H1 (cell line): ENCODE measurements around the gene GSTA1. TPM values are rescaled to one million over a fixed set of nuclear protein-coding genes. Genes with fewer than 3 reads are reported as not detected.

Experiments
- CTCF ChIA-PET: fragments of 300-600 bp; sonication (Branson Sonifier 250); formaldehyde crosslinking; loops from one replicate; lab custom pipeline; 2021; ENCODE audit not compliant: partially characterized antibody; lab: Charles Lee
- POLR2A ChIA-PET: fragments of 300-600 bp; sonication (Branson Sonifier 250); formaldehyde crosslinking; loops from one replicate; lab custom pipeline; 2021; ENCODE audit warnings: inconsistent platforms; ENCODE audit not compliant: partially characterized antibody; lab: Charles Lee
- DNase-seq, 2 experiments: peaks; one replicate each; pipeline versions ENCODE4 v3.0.0 to v3.0.0-alpha.2; 2010 to 2022; ENCODE audit warnings: low spot score in 2 of 2, low read depth in 1 of 2, mixed read lengths in 1 of 2
- FAIRE-seq: peaks from 2 replicates; lab custom pipeline; 2011; peaks lifted over from hg19 to GRCh38; lab: Jason Lieb, UNC
- H2AFZ ChIP-seq: 2 replicates; pipeline ENCODE4 v1.8.1; 2012; ENCODE audit warnings: low read length, inconsistent platforms
- H2AK5ac ChIP-seq: 2 replicates; pipeline ENCODE4 v1.6.1; 2013; ENCODE audit warnings: low read depth, low read length
- H2BK120ac ChIP-seq: replicated peaks from 2 replicates; pipeline ENCODE3; 2013; ENCODE audit warnings: low read depth, low read length, inconsistent platforms
- H2BK12ac ChIP-seq: 2 replicates; pipeline ENCODE4 v1.6.1; 2013; ENCODE audit warnings: low read depth, low read length
- H2BK15ac ChIP-seq: 2 replicates; pipeline ENCODE4 v1.6.1; 2013; ENCODE audit warnings: low read length
- H2BK20ac ChIP-seq: 2 replicates; pipeline ENCODE4 v1.6.1; 2013; ENCODE audit warnings: low read length
- H2BK5ac ChIP-seq: 2 replicates; pipeline ENCODE4 v1.6.1; 2013; ENCODE audit warnings: low read depth, low read length
- H3K14ac ChIP-seq: 2 replicates; pipeline ENCODE4 v1.6.1; 2013; ENCODE audit warnings: inconsistent platforms; ENCODE audit not compliant: insufficient read length
- H3K18ac ChIP-seq: 2 replicates; pipeline ENCODE4 v1.6.1; 2013; ENCODE audit warnings: low read length; ENCODE audit errors: extremely low read depth
- H3K23ac ChIP-seq: 2 replicates; pipeline ENCODE4 v1.6.1; 2013; ENCODE audit warnings: inconsistent platforms; ENCODE audit not compliant: insufficient read length
- H3K23me2 ChIP-seq: 2 replicates; pipeline ENCODE4 v1.6.1; 2013; ENCODE audit warnings: low read depth, low read length
- H3K27ac ChIP-seq: 2 replicates; pipeline ENCODE4 v1.6.1; 2011; ENCODE audit warnings: low read depth, low read length, inconsistent platforms
- H3K27me3 ChIP-seq, 4 experiments: replicated peaks in 1 of 4; 1 replicate in 1 of 4; 2 replicates in 3 of 4; pipeline versions ENCODE4 v1.6.1 to v1.8.1; 2011 to 2013; ENCODE audit warnings: low read length in 3 of 4, mild to moderate bottlenecking in 3 of 4, inconsistent platforms in 2 of 4, mixed read lengths in 2 of 4, moderate library complexity in 1 of 4; ENCODE audit not compliant: control insufficient read depth in 3 of 4, insufficient read depth in 3 of 4; ENCODE audit errors: extremely low read depth in 1 of 4
- H3K36me3 ChIP-seq, 4 experiments: 2 replicates each; pipeline versions ENCODE4 v1.6.1 to v1.8.1; 2011 to 2013; ENCODE audit warnings: mild to moderate bottlenecking in 4 of 4, low read length in 3 of 4, moderate library complexity in 2 of 4, control low read depth in 1 of 4, inconsistent platforms in 1 of 4; ENCODE audit not compliant: insufficient read depth in 4 of 4, control insufficient read depth in 2 of 4
- H3K4ac ChIP-seq: replicated peaks from 2 replicates; pipeline ENCODE3; 2013; ENCODE audit warnings: low read length, low read depth, mixed read lengths, inconsistent platforms; ENCODE audit not compliant: insufficient read length
- H3K4me1 ChIP-seq, 4 experiments: replicated peaks in 1 of 4; 1 replicate in 1 of 4; 2 replicates in 3 of 4; pipeline versions ENCODE4 v1.6.1 to v1.8.1; 2011 to 2013; ENCODE audit warnings: low read length in 3 of 4, inconsistent platforms in 2 of 4, mixed read lengths in 1 of 4; ENCODE audit not compliant: insufficient read depth in 4 of 4, control insufficient read depth in 3 of 4
- H3K4me2 ChIP-seq, 2 experiments: 2 replicates each; pipeline versions ENCODE4 v1.6.1 to v1.8.1; 2011 to 2013; ENCODE audit warnings: low read depth in 2 of 2, low read length in 2 of 2, control low read depth in 1 of 2, inconsistent platforms in 1 of 2, mild to moderate bottlenecking in 1 of 2; ENCODE audit not compliant: insufficient read depth in 1 of 2
- H3K4me3 ChIP-seq, 4 experiments: fragments of 200-600, 300-600 bp in 1 of 4; sonication (generic), shearing (Covaris generic), sonication (Bioruptor Twin) in 1 of 4; 2 replicates each; pipeline versions ENCODE4 v1.5.1 to v1.8.1; 2011 to 2016; ENCODE audit warnings: low read length in 4 of 4, low read depth in 3 of 4, control low read depth in 2 of 4, inconsistent platforms in 2 of 4, mild to moderate bottlenecking in 2 of 4, mixed read lengths in 1 of 4, moderate library complexity in 1 of 4; ENCODE audit not compliant: insufficient read depth in 2 of 4; ENCODE audit errors: extremely low read depth in 1 of 4
- H3K56ac ChIP-seq: replicated peaks from 2 replicates; pipeline ENCODE3; 2013; ENCODE audit warnings: low read depth, mild to moderate bottlenecking, mixed read lengths, low read length, inconsistent platforms; ENCODE audit not compliant: insufficient read length
- H3K79me1 ChIP-seq: 2 replicates; pipeline ENCODE4 v1.6.1; 2013; ENCODE audit warnings: low read depth, low read length, control low read depth
- H3K79me2 ChIP-seq, 2 experiments: 2 replicates each; pipeline versions ENCODE4 v1.6.1 to v1.8.1; 2012 to 2013; ENCODE audit warnings: low read length in 2 of 2, mild to moderate bottlenecking in 2 of 2, inconsistent platforms in 1 of 2; ENCODE audit not compliant: insufficient read depth in 2 of 2, control insufficient read depth in 1 of 2
- H3K9ac ChIP-seq, 4 experiments: replicated peaks in 1 of 4; 1 replicate in 1 of 4; 2 replicates in 3 of 4; pipeline versions ENCODE4 v1.6.1 to v1.8.1; 2011 to 2013; ENCODE audit warnings: low read depth in 3 of 4, low read length in 3 of 4, control low read depth in 2 of 4, mild to moderate bottlenecking in 2 of 4, moderate library complexity in 2 of 4, inconsistent platforms in 1 of 4; ENCODE audit errors: extremely low read depth in 1 of 4
- H3K9me3 ChIP-seq, 2 experiments: 2 replicates each; pipeline versions ENCODE4 v1.6.1 to v1.8.1; 2012 to 2013; ENCODE audit warnings: mild to moderate bottlenecking in 2 of 2, moderate library complexity in 2 of 2, control low read depth in 1 of 2, inconsistent platforms in 1 of 2, low read depth in 1 of 2, low read length in 1 of 2, mixed read lengths in 1 of 2; ENCODE audit not compliant: insufficient read depth in 2 of 2
- H4K20me1 ChIP-seq, 2 experiments: replicated peaks in 1 of 2; 2 replicates each; pipeline versions ENCODE3 to v1.8.1; 2011 to 2013; ENCODE audit warnings: inconsistent platforms in 2 of 2, low read length in 2 of 2, mild to moderate bottlenecking in 1 of 2; ENCODE audit not compliant: insufficient read depth in 2 of 2, control insufficient read depth in 1 of 2
- H4K5ac ChIP-seq: 2 replicates; pipeline ENCODE4 v1.6.1; 2013; ENCODE audit warnings: low read length, low read depth, mixed read lengths, inconsistent platforms; ENCODE audit not compliant: insufficient read length
- H4K8ac ChIP-seq: 2 replicates; pipeline ENCODE4 v1.8.0; 2013; ENCODE audit warnings: mild to moderate bottlenecking, moderate library complexity, low read length, inconsistent platforms; ENCODE audit not compliant: insufficient read depth; ENCODE audit errors: extremely low read depth
- H4K91ac ChIP-seq: replicated peaks from 2 replicates; pipeline ENCODE3; 2013; ENCODE audit warnings: low read length, mixed read lengths, inconsistent platforms; ENCODE audit not compliant: insufficient read length
- EP300 ChIP-seq, 2 experiments: IDR thresholded peaks; 1 replicate in 1 of 2; 2 replicates in 1 of 2; pipeline ENCODE4 v1.6.1; 2011 to 2012; ENCODE audit warnings: low read depth in 2 of 2, low read length in 2 of 2, mild to moderate bottlenecking in 2 of 2, borderline replicate concordance in 1 of 2, inconsistent platforms in 1 of 2, moderate library complexity in 1 of 2
- WGBS, 2 experiments: shearing (Covaris generic) in 1 of 2; methylation state at CpG; one replicate each; pipeline versions ENCODE4 v1.1.6 to v1.1.7; 2013 to 2015; ENCODE audit warnings: low lambda C conversion rate in 2 of 2, mixed read lengths in 2 of 2, inconsistent platforms in 1 of 2, low coverage in 1 of 2, missing lambda C conversion rate in 1 of 2; ENCODE audit not compliant: insufficient replicate concordance in 2 of 2, insufficient coverage in 1 of 2, insufficient read length in 1 of 2; ENCODE audit errors: extremely low coverage in 1 of 2, missing lambda C conversion rate in 1 of 2; 5-methylcytosine and 5-hydroxymethylcytosine counted together
- polyA plus RNA-seq, 7 experiments: library from polyadenylated mRNA; depleted of rRNA in 3 of 7; stranded (reverse) in 5 of 7; unstranded in 2 of 7; fragments of >200 nt in 5 of 7; fragments of 200-250 nt in 2 of 7; gene quantifications; 1 replicate in 5 of 7; 2 replicates in 1 of 7; 4 replicates in 1 of 7; pipeline versions ENCODE4 v1.2.1 to v1.2.3, GENCODE V29; 2011 to 2013; ENCODE audit warnings: missing spikeins in 2 of 7, mixed read lengths in 2 of 7
- total RNA-seq: library from RNA; stranded (reverse); fragmentation: NEBNext Ultra II Directional; extraction: Animal tissue kit (Norgen Biotek cat#: 25700); gene quantifications from 2 replicates; pipeline ENCODE4 v1.2.1, GENCODE V29; 2021

Gene GSTA1
- total and polyA plus RNA-seq, 2 of the 8 experiments (the other 6 are each of a cell fraction or from before 2014, with no cell fraction given) = 0.08 TPM; not detected in 1

DNA sequence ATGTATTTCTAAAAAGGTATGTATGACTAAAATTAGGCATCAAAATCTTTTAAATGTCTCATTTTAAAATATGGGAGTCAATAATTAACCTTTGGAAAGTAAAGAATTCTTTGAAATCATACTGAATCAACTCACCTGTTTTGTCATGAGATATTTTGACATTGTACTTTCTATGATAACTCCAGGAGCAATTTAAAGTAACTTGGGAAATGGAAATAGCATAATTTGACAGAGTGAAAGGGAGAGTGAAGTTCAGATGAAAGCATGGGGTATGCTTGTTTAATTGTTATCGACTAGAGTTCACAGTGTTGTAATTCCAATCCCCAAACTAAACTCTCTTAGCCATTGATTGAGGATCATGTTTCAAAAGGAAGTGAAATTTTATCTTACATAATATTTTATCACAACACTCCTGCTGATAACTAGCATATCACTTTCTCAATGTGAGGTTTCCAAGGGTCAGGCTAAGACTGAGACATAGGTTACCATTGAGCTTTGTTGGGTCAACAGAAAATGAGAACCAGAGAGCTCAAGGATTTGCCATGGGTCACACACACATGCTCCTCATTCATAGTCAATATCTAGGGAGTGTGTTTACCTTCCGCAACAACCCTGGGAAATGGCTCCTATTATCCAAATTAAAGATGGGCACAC is 2.3 kb downstream of the GSTA1 start:
- Histone ChIP-seq H3K23me2 (no peaks in the 10 kb centered on the region), H3K4me2 (no peak overlapping the region), H3K56ac (no peak overlapping the region), H2BK12ac (no peak overlapping the region), H3K27ac (no peak overlapping the region), H2AFZ (no peak overlapping the region), H2AK5ac (no peak overlapping the region), H2BK5ac (no peak overlapping the region), H3K23ac (no peak overlapping the region), H3K79me2 (no peaks in the 10 kb centered on the region), H2BK15ac (no peak overlapping the region), H3K79me1 (no peaks in the 10 kb centered on the region), H4K20me1 (no peaks in the 10 kb centered on the region), H3K9ac (no peak overlapping the region), H3K9me3 (no peaks in the 10 kb centered on the region), H2BK120ac (no peak overlapping the region), H3K4ac (no peak overlapping the region), H3K18ac (no peak overlapping the region), H3K4me3 (no peak overlapping the region), H3K36me3 (no peaks in the 10 kb centered on the region), H3K4me1 (no peaks in the 10 kb centered on the region), H4K5ac (no peak overlapping the region), H3K14ac (no peak overlapping the region), H4K8ac (no peak overlapping the region), H2BK20ac (no peak overlapping the region), H3K27me3 (no peaks in the 10 kb centered on the region), H4K91ac (no peak overlapping the region)
- WGBS, 2 experiments = 96% methylated on average over 2 of the region's 2 CpGs; no CpG with 5 or more reads in 1 of the 2 experiments
- POLR2A ChIA-PET = no interaction called here
- no peak for FAIRE-seq
- CTCF ChIA-PET = interaction anchor here (1.0 kb wide), 1 partner anchor 14 kb away, joined by 4 read pairs; no protein-coding TSS in a partner anchor
- DNase-seq = no peak
- TF ChIP-seq EP300 (IDR thresholded peaks at IDR 0.05; ENCODE audit: borderline replicate concordance in 1 of 2, low read depth in 2 of 2, low read length in 2 of 2) = no peak
